ENCODE results near the gene ACTN4.

The ACTN4 gene

DNA sequence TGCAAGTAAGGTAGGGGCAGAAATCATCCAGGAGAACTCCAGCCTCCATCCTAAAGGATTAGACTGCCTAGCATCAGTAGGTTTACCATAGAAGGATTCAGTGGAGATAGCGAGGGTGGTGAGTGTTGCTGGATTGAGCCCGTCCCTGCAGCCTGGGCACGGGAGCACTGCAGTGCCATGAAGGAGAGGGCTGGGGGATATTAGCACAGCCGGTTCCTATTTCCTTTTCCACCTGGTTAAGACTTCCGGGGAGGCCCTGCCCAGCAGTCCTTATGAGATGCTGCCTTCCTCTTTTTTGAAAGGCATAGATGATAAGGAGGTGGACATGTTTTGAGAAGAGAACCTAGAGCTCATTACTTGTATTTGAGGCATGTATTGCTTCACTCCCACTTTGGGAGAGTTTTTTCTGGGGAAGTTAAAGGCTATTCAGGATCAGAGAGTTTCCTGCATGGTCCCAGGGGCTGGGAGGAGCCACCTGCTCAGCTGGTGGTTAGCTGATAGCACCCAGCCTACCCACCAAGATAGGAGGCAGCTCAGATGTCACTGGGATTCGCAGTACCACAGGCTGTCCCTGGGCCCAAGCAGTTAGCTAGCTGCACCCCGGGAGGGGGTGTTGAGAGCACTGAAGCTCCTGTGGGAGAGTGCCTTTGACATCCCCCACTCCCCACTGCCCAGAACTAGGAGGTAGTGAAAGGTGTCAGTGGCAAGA is 17.2 kb downstream of the ACTN4 start:
- DNase-seq (ENCODE audit: low spot score) = no peak
- TF ChIP-seq, protein P1, sequence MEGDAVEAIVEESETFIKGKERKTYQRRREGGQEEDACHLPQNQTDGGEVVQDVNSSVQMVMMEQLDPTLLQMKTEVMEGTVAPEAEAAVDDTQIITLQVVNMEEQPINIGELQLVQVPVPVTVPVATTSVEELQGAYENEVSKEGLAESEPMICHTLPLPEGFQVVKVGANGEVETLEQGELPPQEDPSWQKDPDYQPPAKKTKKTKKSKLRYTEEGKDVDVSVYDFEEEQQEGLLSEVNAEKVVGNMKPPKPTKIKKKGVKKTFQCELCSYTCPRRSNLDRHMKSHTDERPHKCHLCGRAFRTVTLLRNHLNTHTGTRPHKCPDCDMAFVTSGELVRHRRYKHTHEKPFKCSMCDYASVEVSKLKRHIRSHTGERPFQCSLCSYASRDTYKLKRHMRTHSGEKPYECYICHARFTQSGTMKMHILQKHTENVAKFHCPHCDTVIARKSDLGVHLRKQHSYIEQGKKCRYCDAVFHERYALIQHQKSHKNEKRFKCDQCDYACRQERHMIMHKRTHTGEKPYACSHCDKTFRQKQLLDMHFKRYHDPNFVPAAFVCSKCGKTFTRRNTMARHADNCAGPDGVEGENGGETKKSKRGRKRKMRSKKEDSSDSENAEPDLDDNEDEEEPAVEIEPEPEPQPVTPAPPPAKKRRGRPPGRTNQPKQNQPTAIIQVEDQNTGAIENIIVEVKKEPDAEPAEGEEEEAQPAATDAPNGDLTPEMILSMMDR (IDR thresholded peaks at IDR 0.05; ENCODE audit: extremely low read depth, missing control alignments) = no peak

DNA sequence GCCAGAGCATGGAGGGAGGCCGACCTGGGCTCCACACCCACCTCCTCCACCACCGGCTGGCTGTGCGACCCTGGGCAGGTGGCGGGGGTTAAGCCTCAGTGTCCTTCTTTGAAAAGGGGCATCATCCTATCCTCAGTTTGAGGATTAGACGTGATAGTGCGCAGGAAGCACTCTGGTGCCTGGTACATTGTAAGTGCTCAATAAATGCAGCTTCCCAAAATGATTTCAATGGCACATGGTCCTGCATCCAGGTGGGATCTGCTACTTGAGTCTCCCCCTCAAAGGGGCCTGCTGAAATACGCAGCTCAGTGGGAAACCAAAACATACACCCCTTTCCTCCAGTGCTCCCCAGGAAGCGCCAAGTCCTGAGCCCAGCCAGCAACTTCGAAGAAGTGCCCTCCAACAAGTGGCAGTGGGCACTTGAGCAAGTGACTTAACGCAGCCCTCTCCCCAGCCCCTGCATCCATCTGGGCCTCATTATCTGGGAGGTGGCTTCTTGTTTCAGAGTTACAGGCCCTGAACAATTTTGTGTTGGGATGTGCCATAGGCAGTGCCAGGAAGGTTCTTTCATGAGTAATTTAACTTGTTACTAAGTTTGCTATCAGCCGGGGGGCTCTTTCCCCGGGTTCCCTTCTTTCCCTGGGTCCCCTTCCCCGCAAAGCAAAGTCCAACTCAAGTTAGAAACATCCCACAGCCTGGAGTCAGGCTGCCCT is 17.9 kb downstream of the ACTN4 start:
- TF ChIP-seq, protein P1 (IDR thresholded peaks at IDR 0.05; ENCODE audit: extremely low read depth, missing control alignments) = no peak
- no peak for DNase-seq (ENCODE audit: low spot score)

DNA sequence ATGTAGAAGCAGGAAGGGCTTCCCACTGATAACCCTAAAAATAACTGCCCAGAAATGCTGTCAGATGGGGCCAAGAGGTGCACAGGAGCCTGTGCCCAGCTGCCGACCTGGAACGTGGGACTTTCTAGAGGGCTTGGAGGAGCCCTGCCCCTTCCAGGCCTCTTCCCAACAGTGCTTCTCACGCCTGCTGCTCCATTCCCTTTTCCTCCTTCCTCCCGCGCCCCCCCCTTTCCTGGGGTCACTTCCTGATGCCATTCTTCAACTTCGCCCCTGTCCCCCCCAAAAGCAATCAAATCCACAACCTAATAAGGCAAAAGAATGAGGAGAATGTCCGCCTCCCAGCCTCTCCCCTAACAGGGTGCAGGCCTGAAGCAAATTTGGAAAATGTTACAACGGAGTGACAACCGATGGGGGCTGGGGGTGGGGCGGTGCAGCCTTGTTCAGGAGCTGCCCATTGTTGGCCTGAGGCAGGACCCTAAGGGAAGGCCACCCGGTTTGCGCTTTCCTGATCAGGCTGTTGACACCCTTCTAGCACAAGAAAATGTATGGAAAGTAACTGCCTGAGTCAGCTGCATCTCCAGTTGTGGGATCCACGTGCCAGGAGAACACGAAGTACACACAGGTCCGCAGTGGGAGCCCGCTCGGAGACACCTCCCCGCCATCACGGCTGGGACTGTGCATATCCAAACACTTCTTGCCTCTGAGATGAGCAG is 18.7 kb downstream of the ACTN4 start:
- TF ChIP-seq, protein P1 (IDR thresholded peaks at IDR 0.05; ENCODE audit: extremely low read depth, missing control alignments) = no peak
- no peak for DNase-seq (ENCODE audit: low spot score)

DNA sequence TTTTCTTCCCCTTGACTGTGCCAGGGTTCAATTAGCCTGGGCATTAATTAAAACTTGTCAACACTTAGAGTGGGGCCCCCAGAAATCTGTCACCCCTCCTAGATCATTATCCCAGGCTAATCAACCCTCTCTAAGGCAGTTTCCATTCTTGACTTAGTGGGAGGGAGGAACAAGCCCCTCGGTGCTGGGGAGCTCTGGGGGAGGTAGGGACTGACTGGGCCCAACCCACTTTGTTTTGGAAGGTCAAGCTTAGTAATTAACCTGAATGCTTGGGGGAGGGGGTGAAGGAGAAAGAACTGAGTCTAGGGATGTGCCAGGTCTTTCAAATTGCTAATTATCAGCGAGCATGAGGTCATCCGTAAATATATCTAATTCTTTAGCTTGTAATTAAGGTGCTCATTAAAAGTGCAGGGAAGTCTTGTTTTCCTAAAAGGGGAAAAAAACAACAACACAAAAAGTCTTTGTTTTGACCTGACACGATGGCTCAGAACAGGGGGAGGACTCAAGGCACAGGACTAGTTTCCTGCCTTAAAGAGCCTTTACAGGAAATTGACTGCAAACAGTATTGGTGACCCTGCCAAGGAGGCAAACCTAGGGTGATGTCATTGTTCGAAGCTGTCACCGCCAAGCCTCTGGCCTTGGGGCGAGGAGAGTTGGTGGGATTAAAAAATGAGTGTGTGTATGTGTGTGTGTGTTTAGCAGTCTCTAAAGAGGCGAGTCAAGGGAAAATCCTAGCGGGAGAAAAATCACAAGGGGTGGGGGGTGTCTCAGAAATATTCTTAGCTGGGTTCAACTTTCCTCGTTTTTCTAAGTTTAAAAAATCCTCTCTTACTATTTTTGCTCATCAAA is 19.4 kb downstream of the ACTN4 start:
- DNase-seq (ENCODE audit: low spot score) = peak; percentile 70
- TF ChIP-seq, protein P1 (IDR thresholded peaks at IDR 0.05; ENCODE audit: extremely low read depth, missing control alignments) = no peak

DNA sequence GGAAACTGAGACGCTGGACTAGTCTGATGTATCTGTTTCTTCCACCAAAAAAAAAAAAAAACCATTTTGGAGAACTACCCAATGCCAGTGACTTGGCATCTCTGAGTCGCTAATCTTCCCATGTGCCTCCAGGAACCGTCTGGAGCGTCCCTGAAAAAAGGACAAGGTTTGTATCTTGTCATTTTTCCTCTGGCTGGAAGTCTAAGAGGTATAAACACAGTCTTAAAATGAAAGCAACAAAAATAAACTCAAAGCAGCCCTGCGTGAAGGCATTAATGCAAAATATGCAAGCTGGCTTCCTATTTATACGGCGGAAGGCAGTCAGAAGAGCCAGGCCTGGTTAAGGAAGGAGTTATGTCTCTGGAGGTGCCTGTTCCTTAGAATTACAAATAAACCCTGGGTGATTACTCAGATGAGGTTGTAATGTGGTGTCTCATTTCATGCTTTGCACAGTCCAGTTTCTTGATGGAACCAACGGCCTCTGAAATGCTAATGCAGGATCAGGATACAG is 20.3 kb downstream of the ACTN4 start:
- no peak for DNase-seq (ENCODE audit: low spot score)
- TF ChIP-seq, protein P1 (IDR thresholded peaks at IDR 0.05; ENCODE audit: extremely low read depth, missing control alignments) = no peak

DNA sequence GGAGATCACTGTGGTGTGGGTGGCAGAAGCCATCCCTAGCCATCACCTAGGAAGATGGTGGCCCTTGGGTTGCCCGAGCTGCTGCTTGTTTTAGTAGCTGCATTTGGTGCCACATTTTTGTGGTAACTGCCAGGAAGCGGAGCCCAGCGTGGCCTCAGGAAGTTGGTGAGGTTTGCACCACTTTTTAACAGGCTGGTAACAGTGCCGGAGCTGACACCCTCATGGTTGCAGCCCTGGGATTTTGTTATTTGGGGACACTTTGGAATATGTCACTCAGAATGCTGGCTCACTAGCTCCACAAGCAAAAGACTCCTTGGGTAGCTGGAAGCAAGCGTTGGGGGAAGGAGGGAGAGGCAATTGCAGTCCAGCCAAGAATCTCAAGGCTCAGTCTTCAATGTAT is 22.1 kb downstream of the ACTN4 start:
- TF ChIP-seq, protein P1 (IDR thresholded peaks at IDR 0.05; ENCODE audit: extremely low read depth, missing control alignments) = no peak
- no peak for DNase-seq (ENCODE audit: low spot score)

Data from GM20000 (cell line).